SK-N-DZ (cell line): ENCODE results near the gene ZNF337.
"Not testable (repeated sequence)": the region's sequence is repeated elsewhere in the genome, so short reads cannot be mapped to it uniquely, and the experiment has no call there.

Source experiments
- DNase-seq: peaks from one replicate; pipeline ENCODE4 v3.0.0-alpha.2; 2015; ENCODE audit warnings: low spot score
- small RNA-seq, 2 experiments: library from RNA; depleted of rRNA; stranded (forward); fragments of <200 nt; gene quantifications; one replicate each; pipeline ENCODE3, GENCODE V24; 2014

Gene ZNF337

GRCh38 chr20:25630615-25631014 is 66.0 kb downstream of the ZNF337 start:
- DNase-seq, result not testable (repeated sequence)

GRCh38 chr20:25629816-25630499 is 66.7 kb downstream of the ZNF337 start:
- DNase-seq, result no peak

GRCh38 chr20:25626779-25627178 is 69.9 kb downstream of the ZNF337 start:
- DNase-seq, result no peak

GRCh38 chr20:25624500-25624939 is 72.1 kb downstream of the ZNF337 start:
- DNase-seq, result no peak

Small RNA genes lying within 50 kb of the gene (small RNA-seq; reads per million reads assigned to genes)
- 0 reads per million in 2 experiments for gene RN7SL594P
